WTC11 (cell line): Measurements from ENCODE around the gene MOB3A. TPM values are rescaled to one million over a fixed set of nuclear protein-coding genes. Genes with fewer than 3 reads are reported as not detected.

ENCODE experiments used
- ATAC-seq: fragments of 200-7000 bp; cut with Tn5 transposase; 2 replicates; pipeline ENCODE4 v1.10.0; 2021; ENCODE audit warnings: mild to moderate bottlenecking, moderate library complexity
- CTCF ChIA-PET: fragments of 300-600 bp; sonication (Branson Sonifier 250); formaldehyde crosslinking; loops from one replicate; lab custom pipeline; 2021; ENCODE audit warnings: antibody characterized with exemption; lab: Charles Lee
- POLR2A ChIA-PET: fragments of 350-600 bp; sonication (Branson Sonifier 250); formaldehyde crosslinking; loops from one replicate; lab custom pipeline; 2021; ENCODE audit warnings: antibody characterized with exemption; lab: Charles Lee
- DNase-seq: peaks from one replicate; pipeline ENCODE4 v3.0.0; 2021; ENCODE audit warnings: low spot score
- H3K27ac Mint-ChIP-seq: 2 replicates; pipeline ENCODE4 v1.8.0; 2021; ENCODE audit warnings: mixed read lengths
- H3K27me3 Mint-ChIP-seq: 2 replicates; pipeline ENCODE4 v1.8.0; 2021; ENCODE audit warnings: low read depth, mild to moderate bottlenecking, moderate library complexity, mixed read lengths
- H3K36me3 Mint-ChIP-seq: 2 replicates; pipeline ENCODE4 v1.8.0; 2021; ENCODE audit warnings: mixed read lengths
- H3K4me1 Mint-ChIP-seq: 2 replicates; pipeline ENCODE4 v1.8.0; 2022; ENCODE audit warnings: mixed read lengths
- H3K4me3 Mint-ChIP-seq: 2 replicates; pipeline ENCODE4 v1.8.0; 2021; ENCODE audit warnings: mild to moderate bottlenecking, moderate library complexity, mixed read lengths
- H3K9me3 Mint-ChIP-seq: 2 replicates; pipeline ENCODE4 v1.8.0; 2021; ENCODE audit warnings: mixed read lengths
- ESRRA ChIP-seq: sonication (generic); formaldehyde crosslinking; IDR thresholded peaks from 2 replicates; pipeline ENCODE4 v1.8.1; 2022; ENCODE audit warnings: mild to moderate bottlenecking, missing genetic modification reagents, borderline replicate concordance
- ETV6 ChIP-seq: sonication (generic); formaldehyde crosslinking; IDR thresholded peaks from 2 replicates; pipeline ENCODE4 v1.8.1; 2022; ENCODE audit warnings: mild to moderate bottlenecking, missing genetic modification reagents
- FOXP1 ChIP-seq: sonication (generic); formaldehyde crosslinking; IDR thresholded peaks from 2 replicates; pipeline ENCODE4 v1.8.0; 2022; ENCODE audit warnings: missing genetic modification reagents, mild to moderate bottlenecking, moderate library complexity, borderline replicate concordance
- GRHL2 ChIP-seq: fragments of 250-450 bp; sonication (Bioruptor Pico); IDR thresholded peaks from 2 replicates; pipeline ENCODE4 v1.8.0; 2022; ENCODE audit warnings: mild to moderate bottlenecking, moderate library complexity; ENCODE audit not compliant: insufficient replicate concordance, severe bottlenecking
- GTF2I ChIP-seq: fragments of 250-450 bp; sonication (Bioruptor Pico); conservative IDR thresholded peaks from 2 replicates; pipeline ENCODE4 v1.4.0; 2021; ENCODE audit warnings: mild to moderate bottlenecking
- HMGA2 ChIP-seq: fragments of 250-450 bp; sonication (Bioruptor Pico); IDR thresholded peaks from 2 replicates; pipeline ENCODE4 v1.4.0; 2021; ENCODE audit warnings: mild to moderate bottlenecking, moderate library complexity
- KAT7 ChIP-seq: sonication (generic); formaldehyde crosslinking; IDR thresholded peaks from 2 replicates; pipeline ENCODE4 v1.8.1; 2023; ENCODE audit warnings: missing genetic modification reagents, mild to moderate bottlenecking, borderline replicate concordance
- NFATC4 ChIP-seq: fragments of 250-450 bp; sonication (Bioruptor Pico); IDR thresholded peaks from 2 replicates; pipeline ENCODE4 v1.9.0; 2021; ENCODE audit warnings: mild to moderate bottlenecking
- NFE2L1 ChIP-seq: sonication (generic); formaldehyde crosslinking; IDR thresholded peaks from 2 replicates; pipeline ENCODE4 v1.8.1; 2023; ENCODE audit warnings: missing genetic modification reagents
- NR1H2 ChIP-seq: sonication (generic); formaldehyde crosslinking; IDR thresholded peaks from 2 replicates; pipeline ENCODE4 v1.9.0; 2021; ENCODE audit warnings: mild to moderate bottlenecking, moderate library complexity, missing genetic modification reagents
- SMAD4 ChIP-seq: sonication (generic); formaldehyde crosslinking; IDR thresholded peaks from 2 replicates; pipeline ENCODE4 v1.8.0; 2022; ENCODE audit warnings: mild to moderate bottlenecking, missing genetic modification reagents
- TCF7 ChIP-seq: sonication (generic); formaldehyde crosslinking; IDR thresholded peaks from 2 replicates; pipeline ENCODE4 v1.8.0; 2022; ENCODE audit warnings: mild to moderate bottlenecking, low read depth, missing genetic modification reagents, moderate library complexity
- TEAD4 ChIP-seq: sonication (generic); formaldehyde crosslinking; IDR thresholded peaks from 2 replicates; pipeline ENCODE4 v1.8.0; 2022; ENCODE audit warnings: mild to moderate bottlenecking, missing genetic modification reagents
- ZNF138 ChIP-seq: sonication (generic); formaldehyde crosslinking; conservative IDR thresholded peaks from 2 replicates; pipeline ENCODE4 v1.8.1; 2022; ENCODE audit warnings: mild to moderate bottlenecking, moderate library complexity, missing genetic modification reagents
- ZNF263 ChIP-seq: sonication (generic); formaldehyde crosslinking; IDR thresholded peaks from 2 replicates; pipeline ENCODE4 v1.8.1; 2022; ENCODE audit warnings: low read depth, mild to moderate bottlenecking, moderate library complexity, missing genetic modification reagents
- total RNA-seq: library from RNA; stranded (reverse); gene quantifications from 3 replicates; pipeline ENCODE4 v1.2.3, GENCODE V29; 2021
- TF ChIP-seq, protein P1 (sequence below): sonication (generic); formaldehyde crosslinking; conservative IDR thresholded peaks from 2 replicates; pipeline ENCODE4 v1.8.1; 2022; ENCODE audit warnings: mild to moderate bottlenecking, missing genetic modification reagents
- TF ChIP-seq, protein P2 (sequence below): fragments of 250-450 bp; sonication (Bioruptor Pico); conservative IDR thresholded peaks from 2 replicates; pipeline ENCODE4 v1.9.0; 2021; ENCODE audit warnings: mild to moderate bottlenecking
- TF ChIP-seq, protein P3 (sequence below): fragments of 200-600 bp; IDR thresholded peaks from 2 replicates; pipeline ENCODE4 v1.8.0; 2022; ENCODE audit warnings: antibody characterized with exemption
- TF ChIP-seq, protein P4 (sequence below): sonication (generic); formaldehyde crosslinking; IDR thresholded peaks from 2 replicates; pipeline ENCODE4 v1.8.0; 2022; ENCODE audit warnings: mild to moderate bottlenecking, missing genetic modification reagents

MOB3A gene
- total RNA-seq, 1 experiment from 2014 or later: 8.1 TPM

- H3K4me1 Mint-ChIP-seq: 0 out of 2 replicates have a peak, but pooled peaks cover 2% of the 10 kb centered on the region
- POLR2A ChIA-PET: interaction anchor here (0.6 to 1.5 kb wide), 4 partner anchors 19 to 73 kb away, joined by 3 to 7 read pairs (median 4); no protein-coding TSS in a partner anchor
- H3K36me3 Mint-ChIP-seq: peaks cover 7% of the 10 kb centered on the region
- no peak overlapping the region for H3K27ac Mint-ChIP-seq
- TF ChIP-seq KAT7 (CRISPR knock-in tag): no peak
- no peak for TF ChIP-seq GTF2I (CRISPR knock-in tag)
- no peak for TF ChIP-seq ETV6
- TF ChIP-seq, protein P1, sequence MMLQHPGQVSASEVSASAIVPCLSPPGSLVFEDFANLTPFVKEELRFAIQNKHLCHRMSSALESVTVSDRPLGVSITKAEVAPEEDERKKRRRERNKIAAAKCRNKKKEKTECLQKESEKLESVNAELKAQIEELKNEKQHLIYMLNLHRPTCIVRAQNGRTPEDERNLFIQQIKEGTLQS (CRISPR knock-in tag): no peak
- no peak for TF ChIP-seq FOXP1 (CRISPR knock-in tag)
- no peak for TF ChIP-seq ZNF263 (CRISPR knock-in tag)
- no peak for TF ChIP-seq NR1H2 (CRISPR knock-in tag)
- no peak for TF ChIP-seq HMGA2 (CRISPR knock-in tag)
- TF ChIP-seq, protein P2, sequence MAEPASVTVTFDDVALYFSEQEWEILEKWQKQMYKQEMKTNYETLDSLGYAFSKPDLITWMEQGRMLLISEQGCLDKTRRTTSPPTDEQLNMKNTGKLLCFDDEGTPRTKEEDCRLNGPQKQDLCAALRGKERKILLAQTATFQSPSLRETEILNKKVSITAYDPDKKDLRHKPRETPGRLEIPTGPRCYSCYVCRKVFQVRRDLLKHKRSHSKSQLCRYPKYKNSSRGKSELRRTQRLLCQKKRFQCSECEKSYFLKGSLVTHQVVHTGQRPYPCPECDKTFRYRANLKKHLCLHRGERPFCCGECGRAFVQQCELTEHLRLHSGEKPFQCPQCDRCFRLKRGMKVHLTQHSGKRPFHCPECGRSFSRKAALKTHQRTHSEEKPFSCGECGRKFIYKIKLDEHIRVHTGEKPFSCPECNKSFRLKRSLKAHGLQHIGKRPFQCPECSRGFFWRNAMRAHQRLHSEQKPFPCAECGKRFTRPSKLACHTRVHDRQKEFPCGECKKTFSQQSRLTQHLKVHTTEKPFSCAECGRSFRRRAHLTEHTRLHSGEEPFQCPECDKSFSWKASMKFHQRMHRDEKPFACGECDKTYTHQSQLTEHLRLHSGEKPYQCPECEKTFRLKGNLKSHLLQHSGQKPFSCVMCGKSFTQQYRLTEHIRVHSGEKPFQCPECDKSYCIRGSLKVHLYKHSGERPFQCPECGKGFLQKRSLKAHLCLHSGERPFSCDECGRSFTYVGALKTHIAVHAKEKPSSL (CRISPR knock-in tag): no peak
- no peak for TF ChIP-seq TCF7 (CRISPR knock-in tag)
- TF ChIP-seq, protein P3, sequence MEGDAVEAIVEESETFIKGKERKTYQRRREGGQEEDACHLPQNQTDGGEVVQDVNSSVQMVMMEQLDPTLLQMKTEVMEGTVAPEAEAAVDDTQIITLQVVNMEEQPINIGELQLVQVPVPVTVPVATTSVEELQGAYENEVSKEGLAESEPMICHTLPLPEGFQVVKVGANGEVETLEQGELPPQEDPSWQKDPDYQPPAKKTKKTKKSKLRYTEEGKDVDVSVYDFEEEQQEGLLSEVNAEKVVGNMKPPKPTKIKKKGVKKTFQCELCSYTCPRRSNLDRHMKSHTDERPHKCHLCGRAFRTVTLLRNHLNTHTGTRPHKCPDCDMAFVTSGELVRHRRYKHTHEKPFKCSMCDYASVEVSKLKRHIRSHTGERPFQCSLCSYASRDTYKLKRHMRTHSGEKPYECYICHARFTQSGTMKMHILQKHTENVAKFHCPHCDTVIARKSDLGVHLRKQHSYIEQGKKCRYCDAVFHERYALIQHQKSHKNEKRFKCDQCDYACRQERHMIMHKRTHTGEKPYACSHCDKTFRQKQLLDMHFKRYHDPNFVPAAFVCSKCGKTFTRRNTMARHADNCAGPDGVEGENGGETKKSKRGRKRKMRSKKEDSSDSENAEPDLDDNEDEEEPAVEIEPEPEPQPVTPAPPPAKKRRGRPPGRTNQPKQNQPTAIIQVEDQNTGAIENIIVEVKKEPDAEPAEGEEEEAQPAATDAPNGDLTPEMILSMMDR: no peak
- no peak for TF ChIP-seq TEAD4 (CRISPR knock-in tag)
- no peak for TF ChIP-seq ESRRA
- no peak for TF ChIP-seq SMAD4 (CRISPR knock-in tag)
- no peak for TF ChIP-seq GRHL2 (CRISPR knock-in tag)
- TF ChIP-seq, protein P4, sequence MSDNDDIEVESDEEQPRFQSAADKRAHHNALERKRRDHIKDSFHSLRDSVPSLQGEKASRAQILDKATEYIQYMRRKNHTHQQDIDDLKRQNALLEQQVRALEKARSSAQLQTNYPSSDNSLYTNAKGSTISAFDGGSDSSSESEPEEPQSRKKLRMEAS (CRISPR knock-in tag): no peak
- no peak for TF ChIP-seq NFE2L1 (CRISPR knock-in tag)
- DNase-seq (no peak), ATAC-seq (no peak)
- H3K27me3 Mint-ChIP-seq: no peaks in the 10 kb centered on the region; the same call in 1 of the 2 replicates
- CTCF ChIA-PET: interaction anchor here (0.5 to 1.8 kb wide), 15 partner anchors 9 to 141 kb away, joined by 3 to 12 read pairs (median 4); partner anchors contain the start of gene MOB3A
- no peak overlapping the region for H3K4me3 Mint-ChIP-seq
- H3K9me3 Mint-ChIP-seq: no peaks in the 10 kb centered on the region
Measured at GRCh38 chr19:2070436-2070827, 25.7 kb downstream of the MOB3A start.

DNA sequence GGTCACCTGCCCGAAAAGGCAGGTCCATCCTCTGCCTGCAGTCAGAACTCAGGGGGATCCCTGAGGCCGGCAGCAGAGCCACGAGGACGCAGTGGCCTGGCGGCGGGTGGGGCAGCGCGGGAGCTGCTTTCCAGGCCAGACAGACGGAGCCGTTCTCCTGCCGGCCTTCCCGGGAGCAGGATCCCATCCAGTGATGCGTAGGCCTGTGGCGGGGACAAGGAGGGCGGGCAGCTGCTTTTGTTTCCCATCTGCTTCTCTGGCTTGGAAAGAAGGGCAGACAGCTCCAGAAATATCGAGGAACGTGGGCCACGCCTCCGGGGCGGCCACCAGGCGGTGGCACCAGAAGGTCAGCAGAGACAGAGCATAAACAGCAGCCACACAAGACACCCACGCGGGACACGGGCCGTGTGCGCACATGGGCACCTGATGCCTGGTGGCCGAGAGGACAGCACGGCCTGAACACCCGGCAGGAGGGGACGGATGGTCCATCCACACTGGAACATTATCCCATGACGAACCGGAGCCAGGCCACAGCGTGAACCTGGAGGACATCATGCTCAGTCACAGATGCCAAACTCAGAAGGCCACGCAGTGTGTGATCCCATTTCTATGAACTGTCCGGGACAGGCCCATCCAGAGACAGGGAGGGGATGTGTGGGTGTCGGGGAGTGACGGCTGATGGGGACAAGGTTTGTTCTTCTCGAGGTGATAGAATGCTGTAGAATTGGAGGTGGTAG is 31.2 kb downstream of the MOB3A start:
- ChIA-PET POLR2A (no interaction called here), CTCF (interaction anchor here (1.1 kb wide), 1 partner anchor 13 kb away, joined by 3 read pairs; no protein-coding TSS in a partner anchor)
- H3K27me3 Mint-ChIP-seq: no peaks in the 10 kb centered on the region; the same call in 1 of the 2 replicates
- no peak for DNase-seq
- H3K27ac Mint-ChIP-seq: no peak overlapping the region
- no peak for TF ChIP-seq NFATC4 (CRISPR knock-in tag)
- no peak for TF ChIP-seq ZNF138 (CRISPR knock-in tag)
- no peak overlapping the region for H3K4me3 Mint-ChIP-seq
- no peaks in the 10 kb centered on the region for H3K9me3 Mint-ChIP-seq
- no peak for ATAC-seq
- peaks cover 17% of the 10 kb centered on the region for H3K4me1 Mint-ChIP-seq
- no peaks in the 10 kb centered on the region for H3K36me3 Mint-ChIP-seq
